Activated B cell treated with CpG ODN at 0.5 μM for 24 hours (primary cell): Measurements from ENCODE around the gene MED9. TPM values are rescaled to one million over a fixed set of nuclear protein-coding genes. Genes with fewer than 3 reads are reported as not detected.
"Not testable (repeated sequence)": the region's sequence is repeated elsewhere in the genome, so short reads cannot be mapped to it uniquely, and the experiment has no call there.

Source experiments
- ATAC-seq: fragments of 200-7000 bp; cut with Tn5 transposase; one replicate; pipeline ENCODE4 v1.10.0; 2021; ENCODE audit warnings: low read depth, mild to moderate bottlenecking, moderate library complexity
- CTCF ChIA-PET: fragments of 350-600 bp; sonication (Branson Sonifier 250); formaldehyde crosslinking; loops from one replicate; lab custom pipeline; 2021; ENCODE audit warnings: antibody characterized with exemption; lab: Charles Lee
- POLR2A ChIA-PET: fragments of 350-600 bp; sonication (Branson Sonifier 250); formaldehyde crosslinking; loops from one replicate; lab custom pipeline; 2021; ENCODE audit warnings: antibody characterized with exemption; lab: Charles Lee
- DNase-seq: peaks from one replicate; pipeline ENCODE4 v3.0.0; 2022
- H3K27ac Mint-ChIP-seq: one replicate; pipeline ENCODE4 v1.8.0; 2020; ENCODE audit warnings: mixed read lengths
- H3K27me3 Mint-ChIP-seq: one replicate; pipeline ENCODE4 v1.8.0; 2021; ENCODE audit warnings: mixed read lengths
- H3K36me3 Mint-ChIP-seq: one replicate; pipeline ENCODE4 v1.8.0; 2021; ENCODE audit warnings: low read depth, mixed read lengths
- H3K4me1 Mint-ChIP-seq: one replicate; pipeline ENCODE4 v1.8.0; 2021; ENCODE audit warnings: mixed read lengths
- H3K4me3 Mint-ChIP-seq: one replicate; pipeline ENCODE4 v1.8.0; 2020; ENCODE audit warnings: mild to moderate bottlenecking, mixed read lengths
- H3K9me3 Mint-ChIP-seq: one replicate; pipeline ENCODE4 v1.8.0; 2020; ENCODE audit warnings: mixed read lengths
- intact Hi-C: fragments of 100-400 bp; cut with micrococcal nuclease; formaldehyde crosslinking; loops from one replicate; pipeline ENCODE4 v1.15.1; 2024
- total RNA-seq: library from RNA; stranded (reverse); gene quantifications from 2 replicates; pipeline ENCODE4 v1.2.3, GENCODE V29; 2022
- TF ChIP-seq, protein P1 (sequence below): fragments of 200-600 bp; IDR thresholded peaks from one replicate; pipeline ENCODE4 v1.8.0; 2022; ENCODE audit warnings: antibody characterized with exemption, mild to moderate bottlenecking

Gene MED9
- total RNA-seq, 1 donor from 2014 or later, result 20.1 TPM

DNA sequence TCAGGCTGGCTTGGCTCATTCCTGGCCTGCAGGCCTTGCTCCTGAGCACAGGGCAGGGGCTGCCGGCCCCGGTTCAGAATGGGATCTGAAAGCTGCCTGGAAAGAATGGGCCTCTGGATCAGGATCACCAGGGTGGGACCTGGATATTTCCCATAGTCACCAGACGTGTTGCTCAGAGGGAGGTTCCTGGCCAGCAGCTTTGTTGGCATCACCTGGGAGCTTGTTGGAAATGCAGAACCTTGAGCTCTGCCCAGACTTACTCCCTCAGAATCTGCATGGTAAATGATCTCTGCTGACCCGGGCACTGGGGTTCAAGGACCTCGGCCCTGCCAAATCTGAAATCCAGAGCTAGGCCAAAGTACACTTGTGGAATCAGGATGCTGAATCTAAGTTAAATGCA, 29.5 kb upstream of the MED9 start:
- TF ChIP-seq, protein P1, sequence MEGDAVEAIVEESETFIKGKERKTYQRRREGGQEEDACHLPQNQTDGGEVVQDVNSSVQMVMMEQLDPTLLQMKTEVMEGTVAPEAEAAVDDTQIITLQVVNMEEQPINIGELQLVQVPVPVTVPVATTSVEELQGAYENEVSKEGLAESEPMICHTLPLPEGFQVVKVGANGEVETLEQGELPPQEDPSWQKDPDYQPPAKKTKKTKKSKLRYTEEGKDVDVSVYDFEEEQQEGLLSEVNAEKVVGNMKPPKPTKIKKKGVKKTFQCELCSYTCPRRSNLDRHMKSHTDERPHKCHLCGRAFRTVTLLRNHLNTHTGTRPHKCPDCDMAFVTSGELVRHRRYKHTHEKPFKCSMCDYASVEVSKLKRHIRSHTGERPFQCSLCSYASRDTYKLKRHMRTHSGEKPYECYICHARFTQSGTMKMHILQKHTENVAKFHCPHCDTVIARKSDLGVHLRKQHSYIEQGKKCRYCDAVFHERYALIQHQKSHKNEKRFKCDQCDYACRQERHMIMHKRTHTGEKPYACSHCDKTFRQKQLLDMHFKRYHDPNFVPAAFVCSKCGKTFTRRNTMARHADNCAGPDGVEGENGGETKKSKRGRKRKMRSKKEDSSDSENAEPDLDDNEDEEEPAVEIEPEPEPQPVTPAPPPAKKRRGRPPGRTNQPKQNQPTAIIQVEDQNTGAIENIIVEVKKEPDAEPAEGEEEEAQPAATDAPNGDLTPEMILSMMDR, result no peak
- ATAC-seq (no peak), DNase-seq (no peak)
- Mint-ChIP-seq H3K9me3 (peaks cover 4% of the 10 kb centered on the region), H3K36me3 (no peaks in the 10 kb centered on the region), H3K4me1 (no peaks in the 10 kb centered on the region), H3K27ac (no peak overlapping the region), H3K4me3 (no peak overlapping the region), H3K27me3 (peaks cover 7% of the 10 kb centered on the region)
- ChIA-PET POLR2A (no interaction called here), CTCF (no interaction called here)
- intact Hi-C loops, result no loop called here

DNA sequence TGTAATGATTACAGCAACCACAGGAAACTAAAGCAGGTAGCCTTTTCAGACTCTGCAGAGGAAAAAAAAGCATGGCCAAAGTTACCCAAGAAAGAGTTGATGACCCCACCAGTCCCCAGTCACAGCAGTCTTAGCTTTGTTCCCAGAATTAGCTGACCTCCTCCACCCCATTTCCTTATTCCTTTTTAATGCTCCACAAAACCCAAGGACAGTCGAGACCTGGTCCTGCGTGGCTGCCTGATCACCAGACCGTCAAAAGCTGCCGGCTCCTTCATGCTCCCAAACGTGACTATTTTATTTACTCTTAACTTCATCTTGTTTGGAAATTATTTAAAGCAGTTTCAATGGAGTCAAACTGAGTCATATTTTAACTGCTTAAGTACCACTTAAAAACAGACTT, 28.7 kb upstream of the MED9 start:
- intact Hi-C loops, result no loop called here
- H3K4me3 Mint-ChIP-seq, result no peak overlapping the region
- no peak overlapping the region for H3K27ac Mint-ChIP-seq
- ATAC-seq (no peak), DNase-seq (no peak)
- ChIA-PET CTCF (no interaction called here), POLR2A (no interaction called here)
- no peaks in the 10 kb centered on the region for H3K36me3 Mint-ChIP-seq
- TF ChIP-seq, protein P1, result no peak
- no peaks in the 10 kb centered on the region for H3K4me1 Mint-ChIP-seq
- peaks cover 7% of the 10 kb centered on the region for H3K27me3 Mint-ChIP-seq
- H3K9me3 Mint-ChIP-seq, result peaks cover 4% of the 10 kb centered on the region

DNA sequence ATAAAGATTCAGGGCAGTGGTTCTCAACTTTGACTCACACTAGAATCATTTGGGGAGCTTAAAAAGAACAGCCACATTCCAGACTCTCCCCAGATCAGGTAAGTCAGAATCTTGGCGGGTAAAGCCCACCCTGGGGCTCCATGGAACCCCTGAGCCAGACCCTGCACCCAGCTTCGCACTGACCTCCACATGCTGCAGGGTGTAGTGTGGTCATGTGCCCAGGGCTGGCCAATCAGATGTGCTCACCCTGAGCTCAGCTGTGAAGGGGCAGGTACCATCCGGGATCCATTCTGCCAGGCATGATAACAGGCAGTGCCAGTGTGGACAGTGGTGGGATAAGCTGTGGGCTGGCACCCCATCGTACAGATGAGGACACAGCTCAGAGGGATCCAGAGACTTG, 28.1 kb upstream of the MED9 start:
- TF ChIP-seq, protein P1, result no peak
- ATAC-seq (no peak), DNase-seq (no peak)
- ChIA-PET POLR2A (no interaction called here), CTCF (interaction anchor here (0.9 kb wide), 1 partner anchor 85 kb away, joined by 3 read pairs; no protein-coding TSS in a partner anchor)
- intact Hi-C loops, result no loop called here
- peaks cover 7% of the 10 kb centered on the region for H3K27me3 Mint-ChIP-seq
- no peak overlapping the region for H3K4me3 Mint-ChIP-seq
- peaks cover 4% of the 10 kb centered on the region for H3K9me3 Mint-ChIP-seq
- H3K36me3 Mint-ChIP-seq, result no peaks in the 10 kb centered on the region
- H3K4me1 Mint-ChIP-seq, result no peaks in the 10 kb centered on the region
- H3K27ac Mint-ChIP-seq, result no peak overlapping the region

DNA sequence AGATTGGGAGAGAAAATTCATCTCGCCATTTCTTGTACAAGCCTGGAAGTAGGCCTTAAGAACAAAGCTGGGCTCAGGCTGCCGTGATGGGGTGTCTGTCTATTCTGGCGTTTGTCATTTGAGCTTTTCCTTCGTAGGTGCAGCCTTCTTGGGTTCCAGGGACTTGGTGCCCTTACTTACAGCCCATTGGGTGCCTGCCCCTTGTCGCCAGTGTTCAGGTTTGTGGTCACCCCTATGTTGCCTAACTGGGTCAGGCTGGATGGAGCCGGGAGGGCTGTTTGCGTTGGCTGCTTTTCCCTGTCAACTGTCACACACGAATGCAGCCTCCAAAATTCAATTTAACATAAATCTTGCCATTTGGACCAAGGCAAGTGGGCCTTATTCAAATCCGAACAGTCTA, 23.7 kb upstream of the MED9 start:
- no peaks in the 10 kb centered on the region for H3K27me3 Mint-ChIP-seq
- H3K4me3 Mint-ChIP-seq, result no peak overlapping the region
- ATAC-seq (no peak), DNase-seq (no peak)
- ChIA-PET POLR2A (no interaction called here), CTCF (no interaction called here)
- H3K9me3 Mint-ChIP-seq, result no peaks in the 10 kb centered on the region
- TF ChIP-seq, protein P1, result no peak
- H3K36me3 Mint-ChIP-seq, result no peaks in the 10 kb centered on the region
- intact Hi-C loops, result no loop called here
- no peak overlapping the region for H3K27ac Mint-ChIP-seq
- no peaks in the 10 kb centered on the region for H3K4me1 Mint-ChIP-seq

DNA sequence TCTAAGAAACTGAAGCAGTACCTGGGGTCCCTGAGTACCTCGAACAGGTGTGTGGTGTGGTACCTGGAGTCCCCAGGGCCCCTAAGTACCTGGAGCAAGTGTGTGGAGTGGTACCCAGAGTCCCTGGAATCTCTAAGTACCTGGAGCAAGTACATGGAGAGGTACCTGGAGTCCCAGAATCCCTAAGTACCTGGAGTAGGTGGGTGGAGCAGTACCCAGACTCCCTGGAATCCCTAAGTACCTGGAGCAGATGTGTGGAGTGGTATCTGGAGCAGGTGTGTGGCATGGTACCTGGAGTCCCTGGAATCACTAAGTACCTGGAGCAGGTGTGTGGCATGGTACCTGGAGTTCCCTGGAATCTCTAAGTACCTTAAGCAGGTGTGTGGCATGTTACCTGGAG, 22.5 kb upstream of the MED9 start:
- H3K4me3 Mint-ChIP-seq, result no peak overlapping the region
- H3K27ac Mint-ChIP-seq, result no peak overlapping the region
- ChIA-PET POLR2A (no interaction called here), CTCF (no interaction called here)
- TF ChIP-seq, protein P1, result no peak
- no peaks in the 10 kb centered on the region for H3K36me3 Mint-ChIP-seq
- DNase-seq (no peak), ATAC-seq (no peak)
- H3K4me1 Mint-ChIP-seq, result no peaks in the 10 kb centered on the region
- intact Hi-C loops, result no loop called here
- H3K9me3 Mint-ChIP-seq, result no peaks in the 10 kb centered on the region
- H3K27me3 Mint-ChIP-seq, result no peaks in the 10 kb centered on the region

DNA sequence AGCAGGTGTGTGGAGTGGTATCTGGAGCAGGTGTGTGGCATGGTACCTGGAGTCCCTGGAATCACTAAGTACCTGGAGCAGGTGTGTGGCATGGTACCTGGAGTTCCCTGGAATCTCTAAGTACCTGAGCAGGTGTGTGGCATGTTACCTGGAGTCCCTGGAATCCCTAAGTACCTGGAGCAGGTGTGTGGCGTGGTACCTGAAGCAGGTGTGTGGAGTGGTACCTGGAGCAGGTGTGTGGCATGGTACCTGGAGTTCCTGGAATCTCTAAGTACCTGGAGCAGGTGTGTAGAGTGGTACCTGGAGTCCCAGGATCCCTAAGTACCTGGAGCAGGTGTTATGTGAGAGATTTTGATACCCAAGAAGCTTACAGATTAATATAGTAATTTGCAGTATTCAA, 22.1 kb upstream of the MED9 start:
- CTCF ChIA-PET, H3K27me3 Mint-ChIP-seq, H3K27ac Mint-ChIP-seq, H3K4me3 Mint-ChIP-seq, H3K36me3 Mint-ChIP-seq, H3K4me1 Mint-ChIP-seq, H3K9me3 Mint-ChIP-seq, intact Hi-C loops, ATAC-seq, POLR2A ChIA-PET, DNase-seq: not testable (repeated sequence)
